HCT116 (cell line): ENCODE measurements around the gene PITRM1. TPM values are rescaled to one million over a fixed set of nuclear protein-coding genes. Genes with fewer than 3 reads are reported as not detected.

Experiments used
- ATAC-seq: fragments of 200-7000 bp; cut with Tn5 transposase; 2 replicates; pipeline ENCODE4 v1.9.1; 2020; ENCODE audit warnings: mild to moderate bottlenecking, moderate library complexity
- BruUV-seq: library from RNA; stranded (reverse); fragments of 400-500 nt; replicated peaks from 2 replicates; lab custom pipeline; 2021; lab: Mats Ljungman, UMichigan
- CTCF ChIA-PET: fragments of 300-600 bp; sonication (Branson Sonifier 250); formaldehyde crosslinking; loops from one replicate; lab custom pipeline; 2021; ENCODE audit warnings: antibody characterized with exemption; lab: Charles Lee
- POLR2A ChIA-PET: fragments of 300-600, 350-600 bp; sonication (Branson Sonifier 250); formaldehyde crosslinking; loops from one replicate; lab custom pipeline; 2021; ENCODE audit warnings: antibody characterized with exemption; lab: Charles Lee
- RAD21 ChIA-PET, 2 experiments: fragments of 300-600 bp; sonication (Branson Sonifier 250); formaldehyde crosslinking; loops; one replicate each; lab custom pipeline; 2023; ENCODE audit warnings: low total read pairs in 2 of 2; ENCODE audit not compliant: uncharacterized antibody in 2 of 2, unreplicated experiment in 2 of 2, low non-redundant PET in 1 of 2; lab: Charles Lee
- DNase-seq: peaks from one replicate; pipeline ENCODE4 v3.0.0-alpha.2; 2010; ENCODE audit warnings: low read depth, low spot score
- H2AFZ ChIP-seq: fragments of 200-600 bp; shearing (Covaris generic), sonication (generic); 2 replicates; pipeline ENCODE4 v1.6.1; 2017; ENCODE audit warnings: low read depth, mixed run types, mixed read lengths, antibody characterized with exemption, low read length; ENCODE audit not compliant: poor library complexity, severe bottlenecking
- H3K27ac ChIP-seq: 2 replicates; pipeline ENCODE4 v1.5.1; 2012; ENCODE audit warnings: low read depth, low read length
- H3K27me3 ChIP-seq: fragments of 200-600 bp; sonication (generic); 2 replicates; pipeline ENCODE4 v1.6.1; 2016; ENCODE audit warnings: mixed run types, low read length, mixed read lengths; ENCODE audit not compliant: insufficient read depth
- H3K36me3 ChIP-seq, 2 experiments: fragments of 200-500 bp in 1 of 2; fragments of 200-600 bp in 1 of 2; sonication (Bioruptor generic) in 1 of 2; sonication (generic) in 1 of 2; 2 replicates each; pipeline versions ENCODE4 v1.5.1 to v1.6.1; 2014 to 2016; ENCODE audit warnings: low read length in 2 of 2, inconsistent platforms in 1 of 2, mixed read lengths in 1 of 2, mixed run types in 1 of 2; ENCODE audit not compliant: insufficient read depth in 2 of 2, control insufficient read depth in 1 of 2
- H3K4me1 ChIP-seq, 2 experiments: fragments of 200-600 bp in 1 of 2; sonication (generic) in 1 of 2; 2 replicates each; pipeline versions ENCODE4 v1.5.1 to v1.6.1; 2012 to 2017; ENCODE audit warnings: low read length in 2 of 2, inconsistent platforms in 1 of 2, mild to moderate bottlenecking in 1 of 2, mixed read lengths in 1 of 2, mixed run types in 1 of 2, moderate library complexity in 1 of 2; ENCODE audit not compliant: insufficient read depth in 2 of 2, control insufficient read depth in 1 of 2
- H3K4me2 ChIP-seq: fragments of 200-600 bp; sonication (generic); 2 replicates; pipeline ENCODE4 v1.6.1; 2017; ENCODE audit warnings: mixed run types, low read length, mixed read lengths
- H3K4me3 ChIP-seq, 2 experiments: fragments of 200-600 bp in 1 of 2; sonication (generic) in 1 of 2; replicated peaks in 1 of 2; 2 replicates each; pipeline ENCODE4 v1.5.1; 2011 to 2016; ENCODE audit warnings: low read length in 2 of 2, control low read depth in 1 of 2, low read depth in 1 of 2, mild to moderate bottlenecking in 1 of 2, mixed read lengths in 1 of 2, mixed run types in 1 of 2
- H3K79me2 ChIP-seq: fragments of 200-600 bp; sonication (generic); 2 replicates; pipeline ENCODE4 v1.6.1; 2017; ENCODE audit warnings: mild to moderate bottlenecking, mixed run types, low read length, moderate library complexity, mixed read lengths; ENCODE audit not compliant: insufficient read depth
- H3K9ac ChIP-seq: fragments of 200-600 bp; sonication (generic); 2 replicates; pipeline ENCODE4 v1.6.1; 2016; ENCODE audit warnings: low read length, mixed read lengths
- H3K9me2 ChIP-seq: fragments of 200-600 bp; sonication (generic), shearing (Covaris generic); 2 replicates; pipeline ENCODE4 v1.6.1; 2017; ENCODE audit warnings: mixed run types, mild to moderate bottlenecking, moderate library complexity; ENCODE audit not compliant: insufficient read depth
- H3K9me3 ChIP-seq, 2 experiments: fragments of 200-500 bp in 1 of 2; fragments of 200-600 bp in 1 of 2; sonication (Bioruptor generic) in 1 of 2; sonication (generic) in 1 of 2; 2 replicates each; pipeline ENCODE4 v1.6.1; 2014 to 2017; ENCODE audit warnings: low read length in 2 of 2, mixed read lengths in 2 of 2, inconsistent platforms in 1 of 2, low read depth in 1 of 2, mild to moderate bottlenecking in 1 of 2, mixed run types in 1 of 2, moderate library complexity in 1 of 2; ENCODE audit not compliant: control insufficient read depth in 1 of 2, insufficient read depth in 1 of 2
- H4K20me1 ChIP-seq: fragments of 200-600 bp; sonication (generic), shearing (Covaris generic); 2 replicates; pipeline ENCODE4 v1.6.1; 2017; ENCODE audit warnings: mixed run types, mild to moderate bottlenecking, moderate library complexity; ENCODE audit not compliant: insufficient read depth
- CBX3 ChIP-seq: IDR thresholded peaks from 2 replicates; pipeline ENCODE4 v1.6.1; 2012; ENCODE audit warnings: low read depth
- EGR1 ChIP-seq: IDR thresholded peaks from 2 replicates; pipeline ENCODE4 v1.6.1; 2012; ENCODE audit warnings: low read depth
- ELF1 ChIP-seq: IDR thresholded peaks from 2 replicates; pipeline ENCODE4 v1.6.1; 2012; ENCODE audit warnings: low read depth, borderline replicate concordance
- EZH2 ChIP-seq: fragments of 200-600 bp; sonication (generic); IDR thresholded peaks from 2 replicates; pipeline ENCODE4 v1.6.1; 2017; ENCODE audit warnings: antibody characterized with exemption, mixed run types
- JUND ChIP-seq: IDR thresholded peaks from 2 replicates; pipeline ENCODE4 v1.6.1; 2012
- MAX ChIP-seq: IDR thresholded peaks from 2 replicates; pipeline ENCODE4 v1.6.1; 2012
- RAD21 ChIP-seq: IDR thresholded peaks from 2 replicates; pipeline ENCODE4 v1.6.1; 2012; ENCODE audit warnings: low read depth, mild to moderate bottlenecking
- REST ChIP-seq: IDR thresholded peaks from 2 replicates; pipeline ENCODE4 v1.6.1; 2012; ENCODE audit warnings: low read depth
- SIN3A ChIP-seq: IDR thresholded peaks from 2 replicates; pipeline ENCODE4 v1.6.1; 2012; ENCODE audit warnings: low read depth
- SP1 ChIP-seq: IDR thresholded peaks from 2 replicates; pipeline ENCODE4 v1.6.1; 2012; ENCODE audit warnings: low read depth
- SRF ChIP-seq: IDR thresholded peaks from 2 replicates; pipeline ENCODE4 v1.6.1; 2012; ENCODE audit warnings: low read depth
- TCF7L2 ChIP-seq: IDR thresholded peaks from 2 replicates; pipeline ENCODE4 v1.7.0; 2011; ENCODE audit warnings: borderline replicate concordance, inconsistent platforms; ENCODE audit not compliant: insufficient read depth, insufficient read length; ENCODE audit errors: extremely low read depth
- YY1 ChIP-seq: IDR thresholded peaks from 2 replicates; pipeline ENCODE4 v1.6.1; 2011; ENCODE audit warnings: low read length, low read depth, moderate library complexity, mild to moderate bottlenecking; ENCODE audit not compliant: insufficient replicate concordance; ENCODE audit errors: extremely low read depth
- ZBTB33 ChIP-seq: IDR thresholded peaks from 2 replicates; pipeline ENCODE4 v1.6.1; 2011; ENCODE audit warnings: mild to moderate bottlenecking, low read length, moderate library complexity; ENCODE audit not compliant: insufficient replicate concordance; ENCODE audit errors: extremely low read depth
- ZFX ChIP-seq: fragments of 450-650 bp; IDR thresholded peaks from 2 replicates; pipeline ENCODE4 v1.6.1; 2017
- ZNF274 ChIP-seq: fragments of 200-500 bp; sonication (Bioruptor generic); IDR thresholded peaks from 2 replicates; pipeline ENCODE4 v1.6.1; 2014; ENCODE audit warnings: mild to moderate bottlenecking, low read depth, low read length, inconsistent platforms
- intact Hi-C: fragments of 100-400 bp; cut with micrococcal nuclease; formaldehyde crosslinking; loops from 2 replicates; pipeline ENCODE4 v1.10.0; 2022
- total RNA-seq: library from RNA; stranded (reverse); gene quantifications from one replicate; pipeline ENCODE4 v1.2.1, GENCODE V29; 2021; ENCODE audit not compliant: unreplicated experiment

Gene PITRM1
- total RNA-seq, 1 experiment from 2014 or later, result 59.5 TPM

- POLR2A ChIA-PET, result no interaction called here
- Histone ChIP-seq H3K4me2 (no peak overlapping the region), H3K9me2 (no peaks in the 10 kb centered on the region), H2AFZ (no peak overlapping the region), H3K4me1 (no peaks in the 10 kb centered on the region), H3K9me3 (no peaks in the 10 kb centered on the region), H4K20me1 (no peaks in the 10 kb centered on the region), H3K36me3 (peaks cover 60 to 77% of the 10 kb centered on the region in 2 experiments), H3K79me2 (peaks cover 48% of the 10 kb centered on the region), H3K27ac (no peak overlapping the region), H3K9ac (no peak overlapping the region), H3K4me3 (no peak overlapping the region), H3K27me3 (no peaks in the 10 kb centered on the region)
- TF ChIP-seq EGR1, result no peak
- TF ChIP-seq ZFX, result no peak
- no peak for TF ChIP-seq ELF1
- no peak for TF ChIP-seq ZNF274
- no peak for TF ChIP-seq SRF
- TF ChIP-seq EZH2, result no peak
- no peak for TF ChIP-seq RAD21
- no peak for TF ChIP-seq SP1
- TF ChIP-seq SIN3A, result no peak
- TF ChIP-seq MAX, result no peak
- TF ChIP-seq CBX3, result no peak
- TF ChIP-seq TCF7L2, result no peak
- TF ChIP-seq JUND, result no peak
- no peak for TF ChIP-seq YY1
- no peak for TF ChIP-seq REST
- TF ChIP-seq ZBTB33, result no peak
- DNase-seq (no peak), ATAC-seq (no peak)
- CTCF ChIA-PET, result no interaction called here
- intact Hi-C loops, result no loop called here
- no TSS peak for BruUV-seq
- RAD21 ChIA-PET, result no interaction called here
These were observed 64.5 kb downstream of the PITRM1 start for GRCh38 chr10:3108033-3108432.
